ENCODE results near the gene BCL2L11. TPM values are rescaled to one million over a fixed set of nuclear protein-coding genes. Genes with fewer than 3 reads are reported as not detected.

The BCL2L11 gene
- total and polyA plus RNA-seq, 10 of the 15 experiments (the other 5 are each of a cell fraction or from before 2014, with no cell fraction given): 0.29 to 10.1 (median 1.1) TPM

DNA sequence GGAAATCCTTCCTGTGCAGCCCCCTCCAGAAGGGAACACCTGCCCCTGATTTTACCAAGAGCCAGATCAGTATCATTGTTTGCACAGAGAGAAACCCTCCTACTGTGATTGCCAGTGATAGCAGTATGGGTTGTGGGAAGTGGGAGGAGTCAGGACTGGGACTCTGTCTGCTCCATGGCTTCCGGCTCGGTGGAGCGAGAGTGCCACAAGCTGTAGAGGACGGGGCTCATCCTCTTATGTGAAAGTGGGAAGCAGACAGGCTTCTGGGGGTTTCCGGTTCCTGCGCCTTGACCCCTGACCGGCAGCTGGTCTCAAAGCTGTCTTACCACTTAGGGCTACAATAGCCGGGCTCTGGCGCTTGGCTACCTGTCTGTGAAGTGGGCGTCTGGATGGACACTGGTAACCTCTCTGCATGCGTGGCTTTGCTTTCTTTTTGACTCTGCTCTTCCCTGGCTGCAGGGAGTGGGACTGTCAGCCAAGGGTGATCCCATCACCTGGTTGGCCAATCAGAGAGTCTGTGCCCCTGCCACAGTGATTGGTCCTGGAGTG is 79.7 kb downstream of the BCL2L11 start (continued):
- TF ChIP-seq ETV6 (conservative IDR thresholded peaks at IDR 0.05 in 1 of 2, IDR thresholded peaks at IDR 0.05 in 1 of 2; ENCODE audit: borderline replicate concordance in 1 of 2, low read depth in 1 of 2) (no peak), MXI1 (IDR thresholded peaks at IDR 0.05; ENCODE audit: low read depth, low read length) (no peak), MEF2A (IDR thresholded peaks at IDR 0.05; ENCODE audit: insufficient read depth, low read depth, low read length) (no peak), ZZZ3 (IDR thresholded peaks at IDR 0.05; ENCODE audit: control insufficient read depth, insufficient read length, low read depth) (no peak), POU2F2 (IDR thresholded peaks at IDR 0.05; ENCODE audit: borderline replicate concordance, low read depth, low read length) (no peak), CEBPB (IDR thresholded peaks at IDR 0.05; ENCODE audit: borderline replicate concordance in 1 of 2, low read depth in 2 of 2, low read length in 2 of 2) (no peak), YY1 (IDR thresholded peaks at IDR 0.05; ENCODE audit: low read depth, low read length) (no peak), HCFC1 (IDR thresholded peaks at IDR 0.05; ENCODE audit: low read length) (no peak), NFYB (IDR thresholded peaks at IDR 0.05; ENCODE audit: insufficient read depth, low read depth, low read length) (peak; percentile 52; the same call in 1 of the 2 replicates), KDM1A (IDR thresholded peaks at IDR 0.05; ENCODE audit: borderline replicate concordance) (no peak), RUNX3 (IDR thresholded peaks at IDR 0.05; ENCODE audit: low read length) (no peak)
- TF ChIP-seq, protein P1, sequence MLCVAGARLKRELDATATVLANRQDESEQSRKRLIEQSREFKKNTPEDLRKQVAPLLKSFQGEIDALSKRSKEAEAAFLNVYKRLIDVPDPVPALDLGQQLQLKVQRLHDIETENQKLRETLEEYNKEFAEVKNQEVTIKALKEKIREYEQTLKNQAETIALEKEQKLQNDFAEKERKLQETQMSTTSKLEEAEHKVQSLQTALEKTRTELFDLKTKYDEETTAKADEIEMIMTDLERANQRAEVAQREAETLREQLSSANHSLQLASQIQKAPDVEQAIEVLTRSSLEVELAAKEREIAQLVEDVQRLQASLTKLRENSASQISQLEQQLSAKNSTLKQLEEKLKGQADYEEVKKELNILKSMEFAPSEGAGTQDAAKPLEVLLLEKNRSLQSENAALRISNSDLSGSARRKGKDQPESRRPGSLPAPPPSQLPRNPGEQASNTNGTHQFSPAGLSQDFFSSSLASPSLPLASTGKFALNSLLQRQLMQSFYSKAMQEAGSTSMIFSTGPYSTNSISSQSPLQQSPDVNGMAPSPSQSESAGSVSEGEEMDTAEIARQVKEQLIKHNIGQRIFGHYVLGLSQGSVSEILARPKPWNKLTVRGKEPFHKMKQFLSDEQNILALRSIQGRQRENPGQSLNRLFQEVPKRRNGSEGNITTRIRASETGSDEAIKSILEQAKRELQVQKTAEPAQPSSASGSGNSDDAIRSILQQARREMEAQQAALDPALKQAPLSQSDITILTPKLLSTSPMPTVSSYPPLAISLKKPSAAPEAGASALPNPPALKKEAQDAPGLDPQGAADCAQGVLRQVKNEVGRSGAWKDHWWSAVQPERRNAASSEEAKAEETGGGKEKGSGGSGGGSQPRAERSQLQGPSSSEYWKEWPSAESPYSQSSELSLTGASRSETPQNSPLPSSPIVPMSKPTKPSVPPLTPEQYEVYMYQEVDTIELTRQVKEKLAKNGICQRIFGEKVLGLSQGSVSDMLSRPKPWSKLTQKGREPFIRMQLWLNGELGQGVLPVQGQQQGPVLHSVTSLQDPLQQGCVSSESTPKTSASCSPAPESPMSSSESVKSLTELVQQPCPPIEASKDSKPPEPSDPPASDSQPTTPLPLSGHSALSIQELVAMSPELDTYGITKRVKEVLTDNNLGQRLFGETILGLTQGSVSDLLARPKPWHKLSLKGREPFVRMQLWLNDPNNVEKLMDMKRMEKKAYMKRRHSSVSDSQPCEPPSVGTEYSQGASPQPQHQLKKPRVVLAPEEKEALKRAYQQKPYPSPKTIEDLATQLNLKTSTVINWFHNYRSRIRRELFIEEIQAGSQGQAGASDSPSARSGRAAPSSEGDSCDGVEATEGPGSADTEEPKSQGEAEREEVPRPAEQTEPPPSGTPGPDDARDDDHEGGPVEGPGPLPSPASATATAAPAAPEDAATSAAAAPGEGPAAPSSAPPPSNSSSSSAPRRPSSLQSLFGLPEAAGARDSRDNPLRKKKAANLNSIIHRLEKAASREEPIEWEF (IDR thresholded peaks at IDR 0.05; ENCODE audit: insufficient replicate concordance, low read depth, low read length): no peak
- TF ChIP-seq, protein P2, sequence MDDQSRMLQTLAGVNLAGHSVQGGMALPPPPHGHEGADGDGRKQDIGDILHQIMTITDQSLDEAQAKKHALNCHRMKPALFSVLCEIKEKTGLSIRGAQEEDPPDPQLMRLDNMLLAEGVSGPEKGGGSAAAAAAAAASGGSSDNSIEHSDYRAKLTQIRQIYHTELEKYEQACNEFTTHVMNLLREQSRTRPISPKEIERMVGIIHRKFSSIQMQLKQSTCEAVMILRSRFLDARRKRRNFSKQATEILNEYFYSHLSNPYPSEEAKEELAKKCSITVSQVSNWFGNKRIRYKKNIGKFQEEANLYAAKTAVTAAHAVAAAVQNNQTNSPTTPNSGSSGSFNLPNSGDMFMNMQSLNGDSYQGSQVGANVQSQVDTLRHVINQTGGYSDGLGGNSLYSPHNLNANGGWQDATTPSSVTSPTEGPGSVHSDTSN (IDR thresholded peaks at IDR 0.05; ENCODE audit: insufficient replicate concordance, low read depth, low read length): no peak

All from GM12878 (cell line).